Measurements from ENCODE around the gene IL18RAP. TPM values are rescaled to one million over a fixed set of nuclear protein-coding genes. Genes with fewer than 3 reads are reported as not detected.

The IL18RAP gene
- total RNA-seq, 4 donors from 2014 or later: 1.9 to 59.9 (median 5.4) TPM

GRCh38 chr2:102492006-102492405 lies 69.0 kb downstream of the IL18RAP start:
- TF ChIP-seq CTCF (IDR thresholded peaks at IDR 0.05): no peak
- ATAC-seq (ENCODE audit: low FRiP score): no peak
- DNase-seq (ENCODE audit: low spot score): no peak

- DNase-seq (ENCODE audit: low spot score): no peak
- TF ChIP-seq CTCF (IDR thresholded peaks at IDR 0.05): no peak
- no peak for ATAC-seq (ENCODE audit: low FRiP score)
Measured at GRCh38 chr2:102494570-102494969, 71.6 kb downstream of the IL18RAP start.

- no peak for TF ChIP-seq CTCF (IDR thresholded peaks at IDR 0.05)
- DNase-seq (ENCODE audit: low spot score) (no peak), ATAC-seq (ENCODE audit: low FRiP score) (no peak)
Measured at GRCh38 chr2:102498414-102498813, 75.5 kb downstream of the IL18RAP start.

- ATAC-seq (ENCODE audit: low FRiP score) (no peak), DNase-seq (ENCODE audit: low spot score) (no peak)
- TF ChIP-seq CTCF (IDR thresholded peaks at IDR 0.05): no peak
Measured at GRCh38 chr2:102499558-102499957, 76.6 kb downstream of the IL18RAP start.

Small RNAs within 50 kb of the gene (small RNA-seq; reads per million reads assigned to genes)
- not detected for gene MIR4772

Other genes with a start within 250 kb of the IL18RAP start
- gene IL1RL2, start 236.1 kb upstream of the IL18RAP start, total RNA-seq: 1 to 10 TPM in 3 of 4 donors, under 1 TPM in 1; 0.31 to 5.3 (median 2.1) TPM
- 100 to 1,000 TPM in 1 of 4 donors, 10 to 100 TPM in 3; 48.1 to 307 (median 62.3) TPM for gene IL1RL1, start 111.6 kb upstream of the IL18RAP start, total RNA-seq
- 10 to 100 TPM in 3 of 4 donors, 1 to 10 TPM in 1; 5.8 to 51.9 (median 24.4) TPM for gene IL18R1, start 67.4 kb upstream of the IL18RAP start, total RNA-seq
- gene SLC9A4, start 50.1 kb downstream of the IL18RAP start, total RNA-seq: not detected
- under 1 TPM; 0.09 to 0.16 (median 0.12) TPM for gene SLC9A2, start 196.4 kb downstream of the IL18RAP start, total RNA-seq

Data from omental fat pad (tissue), 4 donors.